GM12878 (cell line): ENCODE data around the gene SLC5A2. TPM values are rescaled to one million over a fixed set of nuclear protein-coding genes. Genes with fewer than 3 reads are reported as not detected.
"Not testable (repeated sequence)": the region's sequence is repeated elsewhere in the genome, so short reads cannot be mapped to it uniquely, and the experiment has no call there.

Experiments used
- ATAC-seq: fragments of 200-7000 bp; cut with Tn5 transposase; 3 replicates; pipeline ENCODE4 v1.9.1; 2020; ENCODE audit warnings: mild to moderate bottlenecking, moderate library complexity
- BruUV-seq: library from RNA; stranded (reverse); fragments of 400-500 nt; replicated peaks from 2 replicates; lab custom pipeline; 2021; lab: Mats Ljungman, UMichigan
- CTCF ChIA-PET: fragments of 300-600 bp; sonication (Branson Sonifier 250); formaldehyde crosslinking; extraction: SDS; loops from one replicate; lab custom pipeline; 2021; ENCODE audit warnings: inconsistent platforms; lab: Yijun Ruan, JAX
- POLR2A ChIA-PET: fragments of 350-600 bp; formaldehyde crosslinking; extraction: SDS; loops from one replicate; lab custom pipeline; 2021; ENCODE audit warnings: inconsistent platforms; lab: Charles Lee
- RAD21 ChIA-PET: fragments of 300-600 bp; sonication (Branson Sonifier 250); formaldehyde crosslinking; loops from one replicate; lab custom pipeline; 2023; ENCODE audit warnings: antibody characterized with exemption; ENCODE audit not compliant: unreplicated experiment; lab: Charles Lee
- SMC1A ChIA-PET: fragments of 300-600 bp; sonication (Branson Sonifier 250); formaldehyde crosslinking; loops from one replicate; lab custom pipeline; 2023; ENCODE audit not compliant: unreplicated experiment, uncharacterized antibody; lab: Charles Lee
- DNase-seq: peaks from one replicate; pipeline ENCODE4 v3.0.0-alpha.2; 2011; ENCODE audit warnings: low read depth, low spot score
- FAIRE-seq: peaks from 3 replicates; lab custom pipeline; 2011; peaks lifted over from hg19 to GRCh38; lab: Jason Lieb, UNC
- H2AFZ ChIP-seq: 2 replicates; pipeline ENCODE4 v1.6.0; 2011; ENCODE audit warnings: low read depth, low read length, control low read depth; ENCODE audit not compliant: control insufficient read depth
- H3K27ac ChIP-seq: 2 replicates; pipeline ENCODE4 v1.5.1; 2011; ENCODE audit warnings: control low read depth; ENCODE audit not compliant: control insufficient read depth, insufficient read depth
- H3K27me3 ChIP-seq, 2 experiments: replicated peaks in 1 of 2; 2 replicates each; pipeline versions ENCODE4 v1.6.0 to v1.6.1; 2011; ENCODE audit warnings: low read length in 1 of 2; ENCODE audit not compliant: control insufficient read depth in 2 of 2, insufficient read depth in 2 of 2
- H3K36me3 ChIP-seq, 2 experiments: 2 replicates each; pipeline ENCODE4 v1.5.1; 2011; ENCODE audit warnings: low read length in 1 of 2; ENCODE audit not compliant: control insufficient read depth in 2 of 2, insufficient read depth in 2 of 2
- H3K4me1 ChIP-seq: 2 replicates; pipeline ENCODE4 v1.6.1; 2011; ENCODE audit warnings: mild to moderate bottlenecking, low read length, moderate library complexity, mixed read lengths; ENCODE audit not compliant: control insufficient read depth, insufficient read depth
- H3K4me2 ChIP-seq: 2 replicates; pipeline ENCODE4 v1.6.0; 2011; ENCODE audit warnings: control low read depth; ENCODE audit not compliant: control insufficient read depth, insufficient read depth
- H3K4me3 ChIP-seq: fragments of 200-600 bp; sonication (generic); 2 replicates; pipeline ENCODE4 v1.5.1; 2016
- H3K79me2 ChIP-seq: 2 replicates; pipeline ENCODE4 v1.6.0; 2011; ENCODE audit warnings: low read length; ENCODE audit not compliant: control insufficient read depth, insufficient read depth
- H3K9ac ChIP-seq: 2 replicates; pipeline ENCODE4 v1.8.0; 2011; ENCODE audit warnings: low read length, control low read depth, mixed read lengths; ENCODE audit not compliant: control insufficient read depth, insufficient read depth
- H3K9me3 ChIP-seq: replicated peaks from 3 replicates; pipeline ENCODE4 v1.5.1; 2011; ENCODE audit warnings: mild to moderate bottlenecking, low read length; ENCODE audit not compliant: control insufficient read depth, insufficient read depth
- H4K20me1 ChIP-seq: 2 replicates; pipeline ENCODE4 v1.6.0; 2011; ENCODE audit not compliant: control insufficient read depth, insufficient read depth
- CBX3 ChIP-seq: fragments of 200-600 bp; sonication (generic); IDR thresholded peaks from 2 replicates; pipeline ENCODE4 v1.6.1; 2016; ENCODE audit warnings: low read depth, borderline replicate concordance
- ESRRA ChIP-seq: IDR thresholded peaks from 2 replicates; pipeline ENCODE4 v1.6.1; 2012; ENCODE audit warnings: mild to moderate bottlenecking, low read length, improper control_type of control experiment
- HCFC1 ChIP-seq: fragments of 150-350 bp; IDR thresholded peaks from 2 replicates; pipeline ENCODE4 v1.6.1; 2014; ENCODE audit warnings: low read length
- JUND ChIP-seq: IDR thresholded peaks from 2 replicates; pipeline ENCODE4 v1.6.1; 2012; ENCODE audit warnings: low read depth, mild to moderate bottlenecking, low read length, improper control_type of control experiment, moderate library complexity
- MAX ChIP-seq: IDR thresholded peaks from 2 replicates; pipeline ENCODE4 v1.6.1; 2012; ENCODE audit warnings: low read depth, low read length, improper control_type of control experiment
- MTA2 ChIP-seq: fragments of 450-650 bp; IDR thresholded peaks from 2 replicates; pipeline ENCODE4 v1.6.1; 2016; ENCODE audit warnings: low read depth, mild to moderate bottlenecking, moderate library complexity
- NBN ChIP-seq: fragments of 450-650 bp; IDR thresholded peaks from 2 replicates; pipeline ENCODE4 v1.6.1; 2016
- NRF1 ChIP-seq: conservative IDR thresholded peaks from 2 replicates; pipeline ENCODE4 v1.6.1; 2011; ENCODE audit warnings: mild to moderate bottlenecking, low read depth, low read length, improper control_type of control experiment
- POLR2AphosphoS5 ChIP-seq: IDR thresholded peaks from 2 replicates; pipeline ENCODE4 v1.6.1; 2011; ENCODE audit warnings: mild to moderate bottlenecking, low read length, inconsistent platforms
- RB1 ChIP-seq: fragments of 450-650 bp; formaldehyde crosslinking; IDR thresholded peaks from 2 replicates; pipeline ENCODE4 v1.6.1; 2017; ENCODE audit warnings: mild to moderate bottlenecking, borderline replicate concordance
- SIN3A ChIP-seq: IDR thresholded peaks from 2 replicates; pipeline ENCODE4 v1.6.1; 2012; ENCODE audit warnings: low read depth, low read length, improper control_type of control experiment
- SRF ChIP-seq, 2 experiments: IDR thresholded peaks; 2 replicates each; pipeline ENCODE4 v1.6.1; 2011; ENCODE audit warnings: low read depth in 2 of 2, low read length in 2 of 2, mild to moderate bottlenecking in 1 of 2, moderate library complexity in 1 of 2
- USF2 ChIP-seq: IDR thresholded peaks from 2 replicates; pipeline ENCODE4 v1.6.1; 2011; ENCODE audit warnings: low read depth, low read length, improper control_type of control experiment, borderline replicate concordance
- ZNF217 ChIP-seq: fragments of 450-650 bp; IDR thresholded peaks from 2 replicates; pipeline ENCODE4 v1.6.1; 2017; ENCODE audit warnings: antibody characterized with exemption, mild to moderate bottlenecking
- ZNF687 ChIP-seq: fragments of 450-650 bp; IDR thresholded peaks from 2 replicates; pipeline ENCODE4 v1.6.1; 2017; ENCODE audit warnings: mild to moderate bottlenecking, moderate library complexity
- WGBS: methylation state at CpG from one replicate; pipeline ENCODE4 v1.1.6; 2016; ENCODE audit warnings: low lambda C conversion rate; ENCODE audit not compliant: insufficient replicate concordance, insufficient coverage; ENCODE audit errors: missing lambda C conversion rate; 5-methylcytosine and 5-hydroxymethylcytosine counted together
- in situ Hi-C: fragments of 300-500 bp; cut with MboI; formaldehyde crosslinking; loops from 9 replicates; pipeline ENCODE4 v1.14.3; 2018; ENCODE audit warnings: mixed read lengths
- intact Hi-C: fragments of 100-400 bp; cut with micrococcal nuclease; formaldehyde crosslinking; loops from one replicate; pipeline ENCODE4 v1.14.2; 2022; ENCODE audit not compliant: unreplicated experiment
- polyA plus RNA-seq, 11 experiments: library from polyadenylated mRNA; depleted of rRNA in 4 of 11; unstranded in 6 of 11; stranded (reverse) in 5 of 11; fragments of >200 nt; fragmentation: Nextera tagmentation in 4 of 11; fragmentation: Illumina TruSeq in 1 of 11; extraction: Ambion mirVana in 4 of 11; extraction: Trizol in 1 of 11; gene quantifications; 1 replicate in 1 of 11; 2 replicates in 10 of 11; pipeline versions ENCODE4 v1.2.1 to v1.2.3, GENCODE V29; 2011 to 2016; ENCODE audit warnings: inconsistent platforms in 2 of 11, missing spikeins in 2 of 11, low read depth in 1 of 11
- total RNA-seq, 4 experiments: library from RNA; depleted of rRNA in 3 of 4; stranded (reverse); fragments of >200 nt in 3 of 4; fragmentation: Illumina TruSeq in 1 of 4; extraction: Trizol in 1 of 4; gene quantifications; 2 replicates each; pipeline versions ENCODE4 v1.2.1 to v1.2.3, GENCODE V29; 2013 to 2021

Gene SLC5A2
- total and polyA plus RNA-seq, 10 of the 15 experiments (the other 5 are each of a cell fraction or from before 2014, with no cell fraction given), result 3.6 to 4.8 (median 4.4) TPM; not detected in 6

GRCh38 chr16:31522071-31522470 lies 39.1 kb downstream of the SLC5A2 start:
- no peaks in the 10 kb centered on the region for H4K20me1 ChIP-seq
- no TSS peak for BruUV-seq
- H3K4me2 ChIP-seq, result no peak overlapping the region
- ChIA-PET RAD21 (no interaction called here), POLR2A (no interaction called here), SMC1A (no interaction called here), CTCF (no interaction called here)
- in situ Hi-C loops, result loop anchor here (5.0 kb wide), 1 partner anchor 50 kb away; no protein-coding TSS in a partner anchor
- H3K4me3 ChIP-seq, result no peak overlapping the region
- H3K79me2 ChIP-seq, result no peaks in the 10 kb centered on the region
- H3K27me3 ChIP-seq, result no peaks in the 10 kb centered on the region
- WGBS, result 47% methylated on average over 6 of the region's 6 CpGs
- no peak overlapping the region for H3K27ac ChIP-seq
- intact Hi-C loops, result no loop called here
- H3K9me3 ChIP-seq, result no peaks in the 10 kb centered on the region; the same call in 2 of the 3 replicates
- H3K9ac ChIP-seq, result no peak overlapping the region
- ATAC-seq (no peak), DNase-seq (no peak), FAIRE-seq (no peak)
- no peaks in the 10 kb centered on the region for H3K36me3 ChIP-seq
- H3K4me1 ChIP-seq, result no peaks in the 10 kb centered on the region
- no peak overlapping the region for H2AFZ ChIP-seq
- TF ChIP-seq CBX3 (no peak), NRF1 (no peak), MAX (no peak), SIN3A (no peak), ZNF217 (no peak), MTA2 (no peak), RB1 (no peak), ESRRA (no peak), ZNF687 (no peak), JUND (no peak), HCFC1 (no peak), NBN (no peak), POLR2AphosphoS5 (no peak), SRF (IDR thresholded peaks at IDR 0.05; ENCODE audit: low read depth in 2 of 2, low read length in 2 of 2) (no peak), USF2 (no peak)

GRCh38 chr16:31523768-31524167 lies 40.8 kb downstream of the SLC5A2 start:
- POLR2A ChIA-PET, H3K36me3 ChIP-seq, H3K27ac ChIP-seq, H3K4me2 ChIP-seq, BruUV-seq, H3K4me1 ChIP-seq, SMC1A ChIA-PET, H3K27me3 ChIP-seq, H3K4me3 ChIP-seq, FAIRE-seq, DNase-seq, H3K79me2 ChIP-seq, RAD21 ChIA-PET, H2AFZ ChIP-seq, CTCF ChIA-PET, H3K9me3 ChIP-seq, H3K9ac ChIP-seq, H4K20me1 ChIP-seq, ATAC-seq, intact Hi-C loops: not testable (repeated sequence)
- 45% methylated on average over 5 of the region's 6 CpGs for WGBS
- in situ Hi-C loops, result loop anchor here (5.0 kb wide), 1 partner anchor 49 kb away; no protein-coding TSS in a partner anchor
